ENCODE measurements around the gene GPR84.

DNA sequence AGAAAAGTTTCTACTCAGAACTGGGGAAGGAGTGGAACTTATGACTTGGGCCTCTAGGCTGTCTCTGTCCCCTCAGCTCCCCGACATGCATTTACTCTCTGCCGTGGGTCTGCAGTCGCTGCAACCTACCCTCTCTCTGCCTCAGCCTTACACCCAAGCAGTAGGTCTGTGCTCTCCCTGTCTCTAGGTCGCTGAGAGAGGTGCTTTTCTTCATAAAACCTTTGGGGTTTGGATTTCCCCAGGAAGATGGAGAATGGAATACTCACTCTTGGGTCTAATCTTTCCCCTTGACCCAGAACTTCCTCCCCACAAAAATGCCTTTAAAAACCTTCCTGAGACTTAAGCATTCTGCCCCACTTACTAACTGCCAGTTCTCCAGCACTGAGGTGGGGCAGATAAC lies 12.9 kb downstream of the GPR84 start:
- TF ChIP-seq, protein P1, sequence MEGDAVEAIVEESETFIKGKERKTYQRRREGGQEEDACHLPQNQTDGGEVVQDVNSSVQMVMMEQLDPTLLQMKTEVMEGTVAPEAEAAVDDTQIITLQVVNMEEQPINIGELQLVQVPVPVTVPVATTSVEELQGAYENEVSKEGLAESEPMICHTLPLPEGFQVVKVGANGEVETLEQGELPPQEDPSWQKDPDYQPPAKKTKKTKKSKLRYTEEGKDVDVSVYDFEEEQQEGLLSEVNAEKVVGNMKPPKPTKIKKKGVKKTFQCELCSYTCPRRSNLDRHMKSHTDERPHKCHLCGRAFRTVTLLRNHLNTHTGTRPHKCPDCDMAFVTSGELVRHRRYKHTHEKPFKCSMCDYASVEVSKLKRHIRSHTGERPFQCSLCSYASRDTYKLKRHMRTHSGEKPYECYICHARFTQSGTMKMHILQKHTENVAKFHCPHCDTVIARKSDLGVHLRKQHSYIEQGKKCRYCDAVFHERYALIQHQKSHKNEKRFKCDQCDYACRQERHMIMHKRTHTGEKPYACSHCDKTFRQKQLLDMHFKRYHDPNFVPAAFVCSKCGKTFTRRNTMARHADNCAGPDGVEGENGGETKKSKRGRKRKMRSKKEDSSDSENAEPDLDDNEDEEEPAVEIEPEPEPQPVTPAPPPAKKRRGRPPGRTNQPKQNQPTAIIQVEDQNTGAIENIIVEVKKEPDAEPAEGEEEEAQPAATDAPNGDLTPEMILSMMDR (IDR thresholded peaks at IDR 0.05) = no peak
- TF ChIP-seq POLR2A (IDR thresholded peaks at IDR 0.05) = no peak
